Measurements from ENCODE around the gene RREB1.

Gene RREB1

GRCh38 chr6:7245668-7246393 is 138.1 kb downstream of the RREB1 start:
- H3K36me3 ChIP-seq: peaks cover 71 to 82% (median 78%) of the 10 kb centered on the region in 11 experiments
- H3K27me3 ChIP-seq: no peaks in the 10 kb centered on the region
- H3K4me3 ChIP-seq: no peak overlapping the region
- no peak for TF ChIP-seq Cebpa-rat (IDR thresholded peaks at IDR 0.05)
- no peak overlapping the region for H3K4me2 ChIP-seq
- H3K27ac ChIP-seq: no peak overlapping the region
- H3K9ac ChIP-seq: no peak overlapping the region
- peaks cover 41 to 72% (median 55%) of the 10 kb centered on the region in 10 experiments for H3K4me1 ChIP-seq
- peaks cover 0 to 74% (median 23%) of the 10 kb centered on the region in 11 experiments; a peak in 14 of 22 replicates for H4K20me1 ChIP-seq
- H3K9me3 ChIP-seq (replicated peaks in 1 of 11): no peaks in the 10 kb centered on the region

DNA sequence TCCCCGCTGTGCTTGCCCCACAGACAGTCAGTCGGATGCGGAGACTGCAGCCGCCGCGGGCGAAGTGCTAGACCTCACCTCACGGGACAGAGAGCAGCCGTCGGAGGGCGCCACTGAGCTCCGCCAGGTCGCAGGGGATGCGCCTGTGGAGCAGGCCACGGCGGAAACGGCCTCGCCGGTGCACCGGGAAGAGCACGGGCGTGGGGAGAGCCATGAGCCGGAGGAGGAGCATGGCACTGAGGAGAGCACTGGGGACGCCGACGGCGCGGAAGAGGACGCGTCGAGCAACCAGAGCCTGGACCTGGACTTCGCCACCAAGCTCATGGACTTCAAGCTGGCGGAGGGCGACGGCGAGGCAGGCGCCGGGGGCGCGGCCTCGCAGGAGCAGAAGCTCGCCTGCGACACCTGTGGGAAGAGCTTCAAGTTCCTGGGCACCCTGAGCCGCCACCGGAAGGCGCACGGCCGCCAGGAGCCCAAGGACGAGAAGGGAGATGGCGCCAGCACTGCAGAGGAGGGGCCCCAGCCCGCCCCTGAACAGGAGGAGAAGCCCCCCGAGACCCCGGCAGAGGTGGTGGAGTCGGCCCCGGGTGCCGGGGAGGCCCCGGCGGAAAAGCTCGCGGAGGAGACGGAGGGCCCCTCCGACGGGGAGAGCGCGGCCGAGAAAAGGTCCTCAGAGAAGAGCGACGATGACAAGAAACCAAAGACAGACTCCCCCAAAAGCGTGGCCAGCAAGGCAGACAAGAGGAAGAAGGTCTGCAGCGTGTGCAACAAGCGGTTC is 138.8 kb downstream of the RREB1 start:
- Histone ChIP-seq H3K27ac (no peak overlapping the region), H3K4me3 (no peak overlapping the region), H4K20me1 (peaks cover 0 to 66% (median 18%) of the 10 kb centered on the region in 11 experiments; a peak in 14 of 22 replicates), H3K9me3 (replicated peaks in 1 of 11) (no peaks in the 10 kb centered on the region), H3K27me3 (no peaks in the 10 kb centered on the region), H3K4me2 (no peak overlapping the region), H3K36me3 (peaks cover 69 to 82% (median 77%) of the 10 kb centered on the region in 11 experiments), H3K9ac (no peak overlapping the region), H3K4me1 (peaks cover 37 to 72% (median 56%) of the 10 kb centered on the region in 10 experiments)
- TF ChIP-seq Cebpa-rat (IDR thresholded peaks at IDR 0.05): no peak

GRCh38 chr6:7247179-7247456 is 139.4 kb downstream of the RREB1 start:
- Histone ChIP-seq H4K20me1 (peaks cover 0 to 61% (median 18%) of the 10 kb centered on the region in 11 experiments; a peak in 13 of 22 replicates), H3K9ac (no peak overlapping the region), H3K36me3 (peaks cover 68 to 83% (median 78%) of the 10 kb centered on the region in 11 experiments), H3K27me3 (no peaks in the 10 kb centered on the region), H3K4me1 (peaks cover 36 to 72% (median 56%) of the 10 kb centered on the region in 10 experiments), H3K9me3 (replicated peaks in 1 of 11) (no peaks in the 10 kb centered on the region), H3K4me3 (no peak overlapping the region), H3K4me2 (no peak overlapping the region), H3K27ac (no peak overlapping the region)
- TF ChIP-seq Cebpa-rat (IDR thresholded peaks at IDR 0.05): no peak

- H3K27ac ChIP-seq: peak overlapping the region in 1 of 11 experiments; percentile 13; a peak in 1 of 22 replicates
- no peak overlapping the region for H3K9ac ChIP-seq
- H3K4me3 ChIP-seq: no peak overlapping the region
- no peak overlapping the region for H3K4me2 ChIP-seq
- H3K27me3 ChIP-seq: no peaks in the 10 kb centered on the region
- H3K4me1 ChIP-seq: peaks cover 33 to 72% (median 56%) of the 10 kb centered on the region in 10 experiments
- TF ChIP-seq Cebpa-rat (IDR thresholded peaks at IDR 0.05): no peak
- no peaks in the 10 kb centered on the region for H3K9me3 ChIP-seq (replicated peaks in 1 of 11)
- H3K36me3 ChIP-seq: peaks cover 68 to 89% (median 82%) of the 10 kb centered on the region in 11 experiments
- peaks cover 0 to 58% (median 16%) of the 10 kb centered on the region in 11 experiments; a peak in 12 of 22 replicates for H4K20me1 ChIP-seq
These were observed 140.1 kb downstream of the RREB1 start for GRCh38 chr6:7247828-7248227.

DNA sequence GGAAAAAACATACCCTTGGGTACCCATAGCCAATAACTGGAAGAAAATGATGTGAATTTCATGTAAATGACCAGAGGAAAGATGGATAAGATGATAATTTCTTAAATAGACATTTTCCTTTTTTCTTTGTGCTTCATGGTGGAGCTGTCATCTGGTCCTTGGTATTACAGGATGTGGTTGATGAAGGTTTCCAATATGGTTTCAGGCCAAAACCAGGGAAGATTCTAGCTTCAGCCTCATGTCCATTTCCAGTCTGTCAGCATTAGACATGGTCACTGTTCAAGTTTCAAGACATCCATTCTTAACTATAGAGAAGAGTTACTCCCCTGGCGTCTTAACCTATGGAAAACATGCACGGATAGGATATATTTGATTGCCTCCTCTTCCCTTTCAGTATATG is 141.6 kb downstream of the RREB1 start:
- no peak overlapping the region for H3K4me3 ChIP-seq
- peaks cover 39 to 72% (median 59%) of the 10 kb centered on the region in 10 experiments for H3K4me1 ChIP-seq
- H3K27me3 ChIP-seq: no peaks in the 10 kb centered on the region
- TF ChIP-seq Cebpa-rat (IDR thresholded peaks at IDR 0.05): no peak
- H3K36me3 ChIP-seq: peaks cover 63 to 83% (median 77%) of the 10 kb centered on the region in 11 experiments
- H3K9me3 ChIP-seq (replicated peaks in 1 of 11): no peaks in the 10 kb centered on the region
- peaks cover 0 to 52% (median 10%) of the 10 kb centered on the region in 11 experiments; a peak in 10 of 22 replicates for H4K20me1 ChIP-seq
- H3K4me2 ChIP-seq: peak overlapping the region in 3 of 11 experiments; percentile 4 to 82 (median 6); a peak in 5 of 22 replicates
- H3K27ac ChIP-seq: no peak overlapping the region
- no peak overlapping the region; a peak in 1 of 22 replicates for H3K9ac ChIP-seq

DNA sequence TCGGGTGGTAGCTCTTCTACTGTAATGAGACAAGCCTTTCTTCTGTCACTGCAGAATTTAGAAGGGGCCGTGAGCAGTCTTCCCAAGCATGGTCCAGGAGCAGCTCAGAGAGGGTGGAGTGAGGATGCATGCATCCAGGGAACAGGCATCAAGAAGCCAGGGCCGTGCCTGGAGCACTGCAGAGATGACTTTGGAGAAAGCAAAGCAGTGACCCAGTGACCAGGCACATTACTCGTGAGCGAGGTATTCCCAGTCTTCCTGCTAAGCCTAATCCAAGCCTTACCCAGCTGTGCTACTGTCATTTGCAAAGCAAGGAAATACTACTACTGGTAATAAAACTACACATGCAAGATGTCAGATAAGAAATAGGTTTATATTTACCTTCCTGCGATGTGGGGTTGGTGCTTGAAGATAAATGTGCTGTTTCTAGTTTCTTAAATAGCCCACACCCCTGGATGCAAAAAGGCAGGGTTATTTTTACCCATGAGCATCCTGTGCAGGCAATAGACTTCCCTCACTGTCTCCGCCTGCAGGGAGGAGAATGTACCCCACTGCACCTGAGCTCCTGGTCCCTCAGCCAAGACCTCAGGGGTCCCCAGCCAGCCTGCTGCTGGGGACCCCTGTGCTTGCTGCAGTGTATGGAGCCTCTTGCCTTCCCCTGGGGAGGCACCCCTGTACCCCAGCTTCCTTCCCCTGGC is 142.3 kb downstream of the RREB1 start:
- Histone ChIP-seq H3K27me3 (no peaks in the 10 kb centered on the region), H3K4me2 (peak overlapping the region in 10 of 11 experiments; percentile 13 to 85 (median 35); a peak in 18 of 22 replicates), H3K27ac (no peak overlapping the region), H4K20me1 (peaks cover 0 to 48% (median 10%) of the 10 kb centered on the region in 11 experiments; a peak in 9 of 22 replicates), H3K9ac (peak overlapping the region in 3 of 11 experiments; percentile 7 to 21 (median 16); a peak in 1 of 22 replicates), H3K4me1 (peaks cover 46 to 75% (median 66%) of the 10 kb centered on the region in 10 experiments), H3K4me3 (no peak overlapping the region), H3K9me3 (replicated peaks in 1 of 11) (no peaks in the 10 kb centered on the region), H3K36me3 (peaks cover 58 to 76% (median 71%) of the 10 kb centered on the region in 11 experiments)
- no peak for TF ChIP-seq Cebpa-rat (IDR thresholded peaks at IDR 0.05)

- Histone ChIP-seq H3K27me3 (no peaks in the 10 kb centered on the region), H3K4me2 (peak overlapping the region in 3 of 11 experiments; percentile 82 to 98 (median 85); a peak in 6 of 22 replicates), H3K4me1 (peaks cover 53 to 82% (median 73%) of the 10 kb centered on the region in 10 experiments), H3K9ac (peak overlapping the region in 2 of 11 experiments; percentile 20 to 45; a peak in 2 of 22 replicates), H3K27ac (peak overlapping the region in 2 of 11 experiments; percentile 26 to 67; a peak in 2 of 22 replicates), H3K9me3 (replicated peaks in 1 of 11) (peaks cover 0 to 3% (median 2%) of the 10 kb centered on the region in 11 experiments; a peak in 17 of 22 replicates), H3K36me3 (peaks cover 53 to 69% (median 64%) of the 10 kb centered on the region in 11 experiments), H3K4me3 (no peak overlapping the region), H4K20me1 (peaks cover 0 to 43% (median 10%) of the 10 kb centered on the region in 11 experiments; a peak in 9 of 22 replicates)
- no peak for TF ChIP-seq Cebpa-rat (IDR thresholded peaks at IDR 0.05)
These were observed 143.1 kb downstream of the RREB1 start for GRCh38 chr6:7250812-7251211.

- Histone ChIP-seq H3K27ac (peak overlapping the region in 6 of 11 experiments; percentile 15 to 93 (median 50); a peak in 6 of 22 replicates), H3K4me2 (peak overlapping the region in 8 of 11 experiments; percentile 25 to 98 (median 74); a peak in 12 of 22 replicates), H3K4me3 (no peak overlapping the region), H3K4me1 (peaks cover 56 to 91% (median 82%) of the 10 kb centered on the region in 10 experiments), H3K9me3 (replicated peaks in 1 of 11) (peaks cover 9 to 13% (median 11%) of the 10 kb centered on the region in 11 experiments; a peak in 21 of 22 replicates), H3K36me3 (peaks cover 44 to 59% (median 55%) of the 10 kb centered on the region in 11 experiments), H3K9ac (peak overlapping the region in 2 of 11 experiments; percentile 45 to 71; a peak in 4 of 22 replicates), H4K20me1 (peaks cover 0 to 34% (median 7%) of the 10 kb centered on the region in 11 experiments; a peak in 8 of 22 replicates), H3K27me3 (no peaks in the 10 kb centered on the region)
- TF ChIP-seq Cebpa-rat (IDR thresholded peaks at IDR 0.05): no peak
These were observed 144.0 kb downstream of the RREB1 start for GRCh38 chr6:7251646-7252260.

Data from BLaER1 treated with 17β-estradiol and CSF1 and Interleukin-3, amounts not matched to agents 10 nM and 100 nM (cell line).